Sigmoid colon (tissue), 3 donors: ENCODE measurements around the gene EXOC6B.

ENCODE experiments used
- CTCF ChIP-seq, 4 experiments: fragments of 450-650 bp in 3 of 4; fragments of 200-600 bp in 1 of 4; IDR thresholded peaks; one replicate each; pipeline ENCODE4 v1.5.1; 2016 to 2019; ENCODE audit warnings: antibody characterized with exemption in 4 of 4, mild to moderate bottlenecking in 3 of 4, moderate library complexity in 2 of 4
- POLR2A ChIP-seq, 2 donors: fragments of 450-650 bp; IDR thresholded peaks; one replicate each; pipeline ENCODE4 v1.6.1; 2016; ENCODE audit warnings: antibody characterized with exemption in 2 of 2, mild to moderate bottlenecking in 2 of 2, moderate library complexity in 2 of 2

GRCh38 chr2:72630767-72631166 lies 195.1 kb downstream of the EXOC6B start:
- TF ChIP-seq CTCF (IDR thresholded peaks at IDR 0.05) = no peak
- no peak for TF ChIP-seq POLR2A (IDR thresholded peaks at IDR 0.05)
